Colonic mucosa (tissue), 4 donors: Measurements from ENCODE around the gene HDAC4. TPM values are rescaled to one million over a fixed set of nuclear protein-coding genes. Genes with fewer than 3 reads are reported as not detected.

Source experiments
- DNase-seq: peaks from one replicate; pipeline ENCODE4 v3.0.0-alpha.2; 2020
- H3K27ac ChIP-seq: fragments of 200-600 bp; one replicate; pipeline ENCODE4 v1.8.0; 2021
- H3K27me3 ChIP-seq: fragments of 200-600 bp; one replicate; pipeline ENCODE4 v1.8.0; 2021
- H3K36me3 ChIP-seq: fragments of 200-600 bp; one replicate; pipeline ENCODE4 v1.8.0; 2021
- H3K4me1 ChIP-seq: fragments of 200-600 bp; one replicate; pipeline ENCODE4 v1.8.0; 2021; ENCODE audit warnings: mild to moderate bottlenecking
- H3K4me3 ChIP-seq: fragments of 200-600 bp; one replicate; pipeline ENCODE4 v1.8.0; 2021
- H3K9ac ChIP-seq, 2 donors: one replicate each; pipeline ENCODE4 v1.7.0; 2013; ENCODE audit warnings: control low read depth in 2 of 2, low read depth in 2 of 2, low read length in 2 of 2
- H3K9me3 ChIP-seq: fragments of 200-600 bp; one replicate; pipeline ENCODE4 v1.8.0; 2021
- CTCF ChIP-seq: fragments of 200-600 bp; IDR thresholded peaks from one replicate; pipeline ENCODE4 v1.8.0; 2022; ENCODE audit warnings: antibody characterized with exemption, mild to moderate bottlenecking
- intact Hi-C: fragments of 100-400 bp; cut with DNase I; formaldehyde crosslinking; loops from one replicate; pipeline ENCODE4 v1.14.1; 2022
- total RNA-seq, 2 donors: library from RNA; stranded (reverse); fragmentation: NEBNext Ultra II Directional in 1 of 2; extraction: Animal tissue kit (Norgen Biotek cat#: 25700) in 1 of 2; gene quantifications; one replicate each; pipeline ENCODE4 v1.2.1, GENCODE V29; 2021
- donor health status: healthy.
- donor health status: DM: no; HTN: no; CAD: no.
- donor health status: DM: no; HTN: no; CAD: no.

HDAC4 gene
- total RNA-seq, 2 donors from 2014 or later: 35.3 to 46.8 TPM

- H3K9me3 ChIP-seq: no peaks in the 10 kb centered on the region
- peaks cover 40% of the 10 kb centered on the region for H3K4me1 ChIP-seq
- H3K4me3 ChIP-seq: no peak overlapping the region
- no peak overlapping the region for H3K27ac ChIP-seq
- H3K9ac ChIP-seq: no peak overlapping the region
- no peaks in the 10 kb centered on the region for H3K27me3 ChIP-seq
- no peak for TF ChIP-seq CTCF
- peak; percentile 17 for DNase-seq
- H3K36me3 ChIP-seq: no peaks in the 10 kb centered on the region
- intact Hi-C loops: no loop called here
Observed at GRCh38 chr2:239269916-239270315, 130.9 kb downstream of the HDAC4 start.

- no peak overlapping the region for H3K27ac ChIP-seq
- peaks cover 44% of the 10 kb centered on the region for H3K4me1 ChIP-seq
- H3K36me3 ChIP-seq: no peaks in the 10 kb centered on the region
- TF ChIP-seq CTCF: peak; percentile 22
- H3K9ac ChIP-seq: peak overlapping the region in 1 of 2 donors; percentile 72
- no peaks in the 10 kb centered on the region for H3K27me3 ChIP-seq
- intact Hi-C loops: no loop called here
- H3K4me3 ChIP-seq: no peak overlapping the region
- DNase-seq: peak; percentile 50
- no peaks in the 10 kb centered on the region for H3K9me3 ChIP-seq
Observed at GRCh38 chr2:239269173-239269885, 131.5 kb downstream of the HDAC4 start.

DNA sequence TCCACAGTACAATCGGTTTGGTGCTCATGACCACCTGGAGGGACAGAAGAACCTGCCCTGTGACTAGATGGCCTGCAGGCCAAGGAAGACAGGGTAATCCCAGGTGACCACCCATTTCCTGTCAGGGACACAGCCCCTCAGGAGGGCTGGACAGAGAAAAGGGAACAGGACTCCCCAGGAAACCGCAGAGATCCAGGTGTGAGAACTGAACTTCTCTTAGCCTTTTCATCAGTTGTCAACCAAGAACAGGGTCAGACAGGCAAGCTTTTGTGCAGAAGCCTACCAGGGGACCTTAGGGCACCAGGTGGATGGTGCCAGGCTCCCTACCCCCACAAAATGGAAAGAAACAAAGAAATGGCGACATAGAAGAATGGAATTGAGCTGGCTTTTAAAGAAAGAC, 132.3 kb downstream of the HDAC4 start:
- H3K9ac ChIP-seq: peak overlapping the region in 1 of 2 donors; percentile 72
- intact Hi-C loops: no loop called here
- H3K9me3 ChIP-seq: no peaks in the 10 kb centered on the region
- DNase-seq: peak; percentile 24
- no peak overlapping the region for H3K4me3 ChIP-seq
- no peaks in the 10 kb centered on the region for H3K36me3 ChIP-seq
- H3K4me1 ChIP-seq: peaks cover 44% of the 10 kb centered on the region
- peak overlapping the region; percentile 92 for H3K27ac ChIP-seq
- TF ChIP-seq CTCF: no peak
- H3K27me3 ChIP-seq: no peaks in the 10 kb centered on the region

- peak overlapping the region in 1 of 2 donors; percentile 72 for H3K9ac ChIP-seq
- no peaks in the 10 kb centered on the region for H3K27me3 ChIP-seq
- intact Hi-C loops: no loop called here
- H3K4me3 ChIP-seq: no peak overlapping the region
- H3K4me1 ChIP-seq: peaks cover 44% of the 10 kb centered on the region
- TF ChIP-seq CTCF: no peak
- H3K27ac ChIP-seq: peak overlapping the region; percentile 92
- no peaks in the 10 kb centered on the region for H3K36me3 ChIP-seq
- no peaks in the 10 kb centered on the region for H3K9me3 ChIP-seq
- peak; percentile 83 for DNase-seq
Observed at GRCh38 chr2:239268082-239268481, 132.7 kb downstream of the HDAC4 start.

- peaks cover 44% of the 10 kb centered on the region for H3K4me1 ChIP-seq
- peak overlapping the region; percentile 2 for H3K4me3 ChIP-seq
- DNase-seq: peak; percentile 89
Observed at GRCh38 chr2:239267288-239267951, 133.4 kb downstream of the HDAC4 start.

More at GRCh38 chr2:239267288-239267951, 133.4 kb downstream of the HDAC4 start:
- Histone ChIP-seq H3K9ac (peak overlapping the region in 1 of 2 donors; percentile 72), H3K36me3 (no peaks in the 10 kb centered on the region), H3K27me3 (no peaks in the 10 kb centered on the region), H3K9me3 (no peaks in the 10 kb centered on the region), H3K27ac (peak overlapping the region; percentile 92)
- intact Hi-C loops: no loop called here
- no peak for TF ChIP-seq CTCF
